Sigmoid colon (tissue), 4 donors: ENCODE results near the gene MTFMT.

Source experiments
- CTCF ChIP-seq, 4 experiments: fragments of 450-650 bp in 3 of 4; fragments of 200-600 bp in 1 of 4; IDR thresholded peaks; one replicate each; pipeline ENCODE4 v1.5.1; 2016 to 2019; ENCODE audit warnings: antibody characterized with exemption in 4 of 4, mild to moderate bottlenecking in 3 of 4, moderate library complexity in 2 of 4
- EP300 ChIP-seq, 4 donors: sonication (generic); formaldehyde crosslinking; IDR thresholded peaks; one replicate each; pipeline ENCODE4 v1.6.1; 2017; ENCODE audit warnings: antibody characterized with exemption in 4 of 4
- POLR2A ChIP-seq, 2 donors: fragments of 450-650 bp; IDR thresholded peaks; one replicate each; pipeline ENCODE4 v1.6.1; 2016; ENCODE audit warnings: antibody characterized with exemption in 2 of 2, mild to moderate bottlenecking in 2 of 2, moderate library complexity in 2 of 2

DNA sequence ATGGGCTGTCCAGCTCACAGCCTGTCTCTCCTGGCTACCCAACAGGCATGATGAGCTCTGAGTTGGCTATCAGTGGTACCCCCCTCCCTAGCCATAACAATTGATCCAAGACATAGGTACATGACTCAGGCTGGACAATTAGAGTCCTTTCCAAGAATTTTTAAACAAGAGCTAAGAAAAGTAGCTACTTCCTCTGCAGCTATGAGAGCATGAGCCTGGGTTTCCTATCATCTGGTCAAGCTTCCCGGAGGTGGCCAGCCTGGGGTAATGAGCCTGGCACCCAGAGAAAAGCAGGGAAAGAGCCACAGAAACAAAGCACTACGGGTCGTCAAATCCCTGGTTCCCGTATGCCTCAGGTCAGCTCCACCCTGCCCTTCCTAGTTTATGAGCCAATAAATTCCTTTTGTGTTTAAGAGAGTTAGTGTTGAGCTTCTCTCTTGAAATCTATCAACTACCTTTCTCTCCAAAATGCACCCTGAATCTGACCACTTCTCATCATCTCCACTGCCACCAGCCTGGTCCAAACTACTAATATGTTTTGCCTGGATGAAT lies 13.4 kb upstream of the MTFMT start:
- TF ChIP-seq CTCF (IDR thresholded peaks at IDR 0.05), result no peak
- no peak for TF ChIP-seq EP300 (IDR thresholded peaks at IDR 0.05)
- TF ChIP-seq POLR2A (IDR thresholded peaks at IDR 0.05), result no peak
